ENCODE data around the gene SDCCAG8.

- TF ChIP-seq ZNF155 (tag by site-specific recombination; IDR thresholded peaks at IDR 0.05) (no peak), REST (tag by site-specific recombination; IDR thresholded peaks at IDR 0.05) (peak; percentile 72; the same call in 1 of the 2 replicates), KLF16 (tag by site-specific recombination; IDR thresholded peaks at IDR 0.05) (peak; percentile 83), ZNF274 (IDR thresholded peaks at IDR 0.05; ENCODE audit: low read length) (no peak), ZNF274 (tag by site-specific recombination; IDR thresholded peaks at IDR 0.05; ENCODE audit: borderline replicate concordance) (no peak), PRDM1 (tag by site-specific recombination; IDR thresholded peaks at IDR 0.05) (peak; percentile 52; the same call in 1 of the 2 replicates), TCF7L2 (IDR thresholded peaks at IDR 0.05; ENCODE audit: borderline replicate concordance, low read depth, low read length) (no peak), KLF10 (tag by site-specific recombination; IDR thresholded peaks at IDR 0.05) (no peak; the same call in 1 of the 2 replicates), ZNF184 (tag by site-specific recombination; IDR thresholded peaks at IDR 0.05) (peak; percentile 82), ZNF701 (tag by site-specific recombination; IDR thresholded peaks at IDR 0.05) (no peak), ZNF398 (tag by site-specific recombination; IDR thresholded peaks at IDR 0.05) (no peak)
- TF ChIP-seq, protein P1, sequence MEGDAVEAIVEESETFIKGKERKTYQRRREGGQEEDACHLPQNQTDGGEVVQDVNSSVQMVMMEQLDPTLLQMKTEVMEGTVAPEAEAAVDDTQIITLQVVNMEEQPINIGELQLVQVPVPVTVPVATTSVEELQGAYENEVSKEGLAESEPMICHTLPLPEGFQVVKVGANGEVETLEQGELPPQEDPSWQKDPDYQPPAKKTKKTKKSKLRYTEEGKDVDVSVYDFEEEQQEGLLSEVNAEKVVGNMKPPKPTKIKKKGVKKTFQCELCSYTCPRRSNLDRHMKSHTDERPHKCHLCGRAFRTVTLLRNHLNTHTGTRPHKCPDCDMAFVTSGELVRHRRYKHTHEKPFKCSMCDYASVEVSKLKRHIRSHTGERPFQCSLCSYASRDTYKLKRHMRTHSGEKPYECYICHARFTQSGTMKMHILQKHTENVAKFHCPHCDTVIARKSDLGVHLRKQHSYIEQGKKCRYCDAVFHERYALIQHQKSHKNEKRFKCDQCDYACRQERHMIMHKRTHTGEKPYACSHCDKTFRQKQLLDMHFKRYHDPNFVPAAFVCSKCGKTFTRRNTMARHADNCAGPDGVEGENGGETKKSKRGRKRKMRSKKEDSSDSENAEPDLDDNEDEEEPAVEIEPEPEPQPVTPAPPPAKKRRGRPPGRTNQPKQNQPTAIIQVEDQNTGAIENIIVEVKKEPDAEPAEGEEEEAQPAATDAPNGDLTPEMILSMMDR (tag by site-specific recombination; IDR thresholded peaks at IDR 0.05): peak; percentile 32; the same call in 1 of the 2 replicates
Observed at GRCh38 chr1:243255791-243256512, at the start of gene SDCCAG8.

All from HEK293 (cell line).